Stimulated activated CD8-positive, alpha-beta memory T cell treated with anti-CD3 and anti-CD28 coated beads, Interleukin-2, amount 100 ng/mL, for 1 hour (primary cell): ENCODE results near the gene SLC43A3.
"Not testable (repeated sequence)": the region's sequence is repeated elsewhere in the genome, so short reads cannot be mapped to it uniquely, and the experiment has no call there.

Source experiments
- DNase-seq, 2 donors: peaks; one replicate each; pipeline ENCODE4 v3.0.0-alpha.2; 2020; ENCODE audit warnings: low read depth in 2 of 2

The SLC43A3 gene

GRCh38 chr11:57406337-57406904 lies 20.5 kb downstream of the SLC43A3 start:
- no peak for DNase-seq

- no peak for DNase-seq
Measured at GRCh38 chr11:57405271-57405860, 21.6 kb downstream of the SLC43A3 start.

- no peak for DNase-seq
Measured at GRCh38 chr11:57403802-57404147, 23.1 kb downstream of the SLC43A3 start.

- not testable (repeated sequence) for DNase-seq
Measured at GRCh38 chr11:57403003-57403801, 23.7 kb downstream of the SLC43A3 start.

GRCh38 chr11:57402188-57403002 lies 24.5 kb downstream of the SLC43A3 start:
- no peak for DNase-seq

GRCh38 chr11:57399972-57400578 lies 26.8 kb downstream of the SLC43A3 start:
- DNase-seq = no peak

GRCh38 chr11:57399221-57399620 lies 27.7 kb downstream of the SLC43A3 start:
- DNase-seq = no peak

GRCh38 chr11:57397394-57397990 lies 29.4 kb downstream of the SLC43A3 start:
- no peak for DNase-seq

- DNase-seq = no peak
Measured at GRCh38 chr11:57396744-57397143, 30.2 kb downstream of the SLC43A3 start.

GRCh38 chr11:57395905-57396623 lies 30.9 kb downstream of the SLC43A3 start:
- no peak for DNase-seq

GRCh38 chr11:57394203-57394965 lies 32.5 kb downstream of the SLC43A3 start:
- DNase-seq = no peak

GRCh38 chr11:57392763-57393105 lies 34.2 kb downstream of the SLC43A3 start:
- DNase-seq = no peak

- DNase-seq = no peak
Measured at GRCh38 chr11:57392066-57392762, 34.7 kb downstream of the SLC43A3 start.

GRCh38 chr11:57391539-57391938 lies 35.4 kb downstream of the SLC43A3 start:
- no peak for DNase-seq

GRCh38 chr11:57391111-57391510 lies 35.8 kb downstream of the SLC43A3 start:
- no peak for DNase-seq

GRCh38 chr11:57390535-57390934 lies 36.4 kb downstream of the SLC43A3 start, which contains the start of gene PRG2:
TSS of gene PRG2 (minus strand) at chr11:57390650. CDS start at chr11:57389944, 706 bp downstream.
- DNase-seq = no peak

GRCh38 chr11:57387289-57388030 lies 39.5 kb downstream of the SLC43A3 start:
- no peak for DNase-seq

GRCh38 chr11:57386178-57386940 lies 40.6 kb downstream of the SLC43A3 start:
- DNase-seq = no peak
